GM21390 (cell line): Measurements from ENCODE around the gene RFTN1.

Source experiments
- ATAC-seq: cut with Tn5 transposase; IDR thresholded peaks from one replicate; pipeline ENCODE4 v1.9.1; 2021; ENCODE audit not compliant: unreplicated experiment

The RFTN1 gene

GRCh38 chr3:16364323-16364722, 149.2 kb downstream of the RFTN1 start:
- no peak for ATAC-seq

GRCh38 chr3:16363636-16364035, 149.9 kb downstream of the RFTN1 start:
- no peak for ATAC-seq

GRCh38 chr3:16362770-16363169, 150.7 kb downstream of the RFTN1 start:
- ATAC-seq: no peak

- ATAC-seq: no peak
Measured at GRCh38 chr3:16361087-16361486, 152.4 kb downstream of the RFTN1 start.

GRCh38 chr3:16359331-16359730, 154.2 kb downstream of the RFTN1 start:
- ATAC-seq: no peak

- no peak for ATAC-seq
Measured at GRCh38 chr3:16358336-16358735, 155.2 kb downstream of the RFTN1 start.

GRCh38 chr3:16357186-16358121, 156.0 kb downstream of the RFTN1 start:
- no peak for ATAC-seq

GRCh38 chr3:16355828-16356227, 157.7 kb downstream of the RFTN1 start:
- no peak for ATAC-seq

- no peak for ATAC-seq
Measured at GRCh38 chr3:16354291-16354690, 159.2 kb downstream of the RFTN1 start.

- ATAC-seq: no peak
Measured at GRCh38 chr3:16352428-16352827, 161.1 kb downstream of the RFTN1 start.

- ATAC-seq: no peak
Measured at GRCh38 chr3:16350597-16351318, 162.7 kb downstream of the RFTN1 start.

GRCh38 chr3:16349986-16350596, 163.4 kb downstream of the RFTN1 start:
- no peak for ATAC-seq

GRCh38 chr3:16347548-16347947, 166.0 kb downstream of the RFTN1 start:
- no peak for ATAC-seq

GRCh38 chr3:16346413-16347081, 167.0 kb downstream of the RFTN1 start:
- ATAC-seq: no peak

- no peak for ATAC-seq
Measured at GRCh38 chr3:16343101-16343500, 170.4 kb downstream of the RFTN1 start.

- no peak for ATAC-seq
Measured at GRCh38 chr3:16338999-16339398, 174.5 kb downstream of the RFTN1 start.

GRCh38 chr3:16337856-16338540, 175.5 kb downstream of the RFTN1 start:
- ATAC-seq: peak; percentile 80

GRCh38 chr3:16336825-16337224, 176.7 kb downstream of the RFTN1 start:
- no peak for ATAC-seq

- no peak for ATAC-seq
Measured at GRCh38 chr3:16335772-16336645, 177.5 kb downstream of the RFTN1 start.

- ATAC-seq: no peak
Measured at GRCh38 chr3:16335333-16335732, 178.2 kb downstream of the RFTN1 start.
